GM21529 (cell line): ENCODE results near the gene CDC42EP2.

ENCODE experiments used
- ATAC-seq: cut with Tn5 transposase; IDR thresholded peaks from one replicate; pipeline ENCODE4 v1.9.1; 2021; ENCODE audit not compliant: unreplicated experiment

CDC42EP2 gene

DNA sequence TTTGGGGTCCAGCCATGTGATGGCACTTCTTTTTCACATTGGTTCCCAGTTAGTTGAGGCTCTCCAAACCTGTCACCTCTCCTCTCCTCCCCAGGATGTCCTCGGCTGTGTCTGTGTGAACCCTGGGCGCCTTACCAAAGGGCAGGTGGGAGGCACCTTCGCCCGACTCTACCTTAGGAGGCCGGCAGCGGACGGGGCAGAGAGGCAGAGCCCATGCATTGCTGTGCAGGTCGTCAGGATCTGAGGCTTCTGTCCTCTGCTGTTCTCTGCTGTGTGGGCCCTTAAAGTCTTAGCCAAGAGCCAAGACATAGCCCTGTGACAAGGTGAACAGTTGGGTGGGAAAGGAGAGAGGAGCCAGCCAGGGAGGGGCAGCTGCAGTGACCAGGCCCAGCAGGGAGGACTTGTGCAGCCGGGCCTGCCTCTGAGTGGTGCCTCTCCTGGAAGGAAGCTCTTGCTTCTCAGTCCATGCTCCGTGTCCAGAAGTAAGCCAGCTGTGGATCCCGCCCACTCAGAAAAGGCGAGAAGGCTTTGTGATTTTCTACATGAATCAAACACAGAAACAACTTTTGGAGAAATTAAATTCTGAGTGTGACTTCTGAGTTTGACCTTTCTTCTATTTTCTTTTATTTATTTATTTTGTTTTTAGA is 17.5 kb upstream of the CDC42EP2 start:
- no peak for ATAC-seq

DNA sequence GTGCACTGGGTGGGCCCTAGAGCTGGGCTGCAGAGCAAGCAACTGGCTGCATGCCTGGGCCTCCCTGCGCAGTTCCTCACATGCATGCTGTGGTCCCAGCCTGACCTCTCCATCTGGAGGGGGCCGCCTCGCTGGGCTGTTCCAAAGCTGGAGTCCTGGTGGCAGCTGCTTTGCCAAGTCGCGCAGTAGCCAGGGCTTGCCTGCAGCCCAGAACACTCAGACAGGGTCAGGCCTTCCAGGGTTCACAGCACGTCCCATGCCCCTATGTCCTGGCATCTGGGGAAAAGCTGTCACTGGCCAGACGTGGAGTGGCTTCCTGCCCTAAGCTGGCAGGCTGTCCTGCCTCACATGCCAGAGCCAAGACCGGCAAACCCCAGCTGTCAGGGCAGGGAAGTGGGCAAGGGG is 16.5 kb upstream of the CDC42EP2 start:
- no peak for ATAC-seq

DNA sequence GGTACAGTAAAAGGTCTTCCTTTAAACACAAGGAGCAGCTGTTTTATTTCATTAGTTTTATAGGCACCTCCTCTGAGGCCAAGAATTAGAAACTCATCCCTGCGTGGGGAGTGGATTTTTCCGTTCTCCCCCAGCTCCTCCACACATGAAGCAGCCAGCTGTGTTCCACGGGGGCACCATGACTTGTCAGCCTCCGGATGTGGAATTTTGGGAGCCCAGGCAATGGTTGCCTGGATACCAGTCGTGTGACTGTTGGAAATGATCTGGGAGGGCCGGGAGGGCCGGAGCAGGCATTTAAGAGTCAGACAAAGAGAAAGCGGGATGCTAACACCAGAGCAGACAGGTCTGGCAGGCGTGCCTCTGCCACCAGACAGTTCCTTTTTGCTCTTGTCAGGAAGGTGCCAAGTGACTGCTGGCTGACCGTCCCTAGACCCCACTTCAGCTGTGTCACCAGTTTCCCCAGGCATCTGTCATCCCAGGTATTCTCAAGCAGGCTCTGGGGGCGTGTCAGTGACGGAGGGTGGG is 15.9 kb upstream of the CDC42EP2 start:
- no peak for ATAC-seq

DNA sequence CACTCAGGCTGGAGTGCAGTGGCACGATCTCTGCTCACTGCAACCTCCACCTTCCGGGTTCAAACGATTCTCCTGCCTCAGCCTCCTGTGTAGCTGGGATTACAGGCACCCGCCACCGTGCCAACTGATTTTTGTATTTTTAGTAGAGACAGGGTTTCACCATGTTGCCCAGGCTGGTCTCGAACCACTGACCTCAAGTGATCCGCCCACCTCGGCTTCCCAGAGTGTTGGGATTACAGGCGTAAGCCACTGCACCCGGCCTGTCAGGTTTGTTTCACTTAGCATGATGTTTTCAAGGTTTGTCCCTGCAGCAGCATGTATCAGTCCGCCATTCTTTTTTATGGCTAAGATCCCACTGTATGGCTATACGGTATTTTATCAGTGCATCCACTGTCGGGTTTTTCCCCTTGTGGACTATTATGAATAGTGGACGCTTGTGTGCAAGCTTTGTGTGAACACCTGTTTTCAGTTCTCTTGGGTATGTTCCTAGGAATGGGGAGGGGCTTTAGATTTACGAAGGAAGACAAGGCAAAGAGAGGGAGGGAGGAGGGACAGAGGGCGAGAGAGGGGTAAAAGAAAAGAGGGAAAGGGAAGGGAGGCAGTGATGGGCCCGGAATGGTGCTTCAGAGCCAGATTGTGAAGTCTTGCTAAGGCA is 13.9 kb upstream of the CDC42EP2 start:
- no peak for ATAC-seq

DNA sequence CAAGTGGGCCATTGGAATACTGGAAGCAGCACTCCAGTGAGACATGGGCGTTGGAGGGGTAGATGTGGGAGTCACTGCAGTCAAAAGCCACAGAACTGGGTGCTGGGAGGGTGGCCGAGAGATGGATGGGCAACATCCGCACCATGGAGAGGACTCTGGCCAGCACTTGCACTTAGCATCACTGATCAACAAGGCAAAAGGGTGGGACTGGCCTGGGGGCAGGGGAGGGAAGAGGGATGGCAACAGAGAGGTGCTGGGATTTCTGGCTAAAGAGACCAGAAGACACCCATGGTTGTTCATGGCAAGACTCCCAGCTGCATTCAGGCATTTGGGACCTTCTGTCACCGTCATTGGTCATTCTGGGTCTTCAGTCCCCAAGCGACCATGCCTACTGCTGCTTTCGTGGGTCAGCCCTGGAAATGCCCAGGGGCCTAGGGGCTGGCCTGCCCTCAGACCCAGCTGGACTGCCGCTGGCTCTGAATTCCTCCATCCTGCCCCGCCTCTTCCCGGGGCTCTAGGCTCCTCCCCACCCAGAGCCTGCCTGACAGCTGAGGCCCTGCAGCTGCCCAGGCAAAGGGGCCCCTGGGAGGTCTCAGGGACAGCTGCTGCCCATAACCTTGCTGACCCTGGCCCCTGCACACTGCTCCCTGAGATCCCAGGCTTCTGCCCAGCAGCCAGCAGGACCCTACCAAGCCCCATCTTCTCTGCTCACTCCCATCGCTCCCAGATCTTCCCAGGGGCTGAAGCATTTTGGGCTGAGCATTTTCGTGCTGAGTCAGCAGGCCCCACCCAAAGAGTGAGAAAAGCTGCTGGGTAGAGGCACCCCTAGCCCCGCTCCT is 13.0 kb upstream of the CDC42EP2 start:
- no peak for ATAC-seq

DNA sequence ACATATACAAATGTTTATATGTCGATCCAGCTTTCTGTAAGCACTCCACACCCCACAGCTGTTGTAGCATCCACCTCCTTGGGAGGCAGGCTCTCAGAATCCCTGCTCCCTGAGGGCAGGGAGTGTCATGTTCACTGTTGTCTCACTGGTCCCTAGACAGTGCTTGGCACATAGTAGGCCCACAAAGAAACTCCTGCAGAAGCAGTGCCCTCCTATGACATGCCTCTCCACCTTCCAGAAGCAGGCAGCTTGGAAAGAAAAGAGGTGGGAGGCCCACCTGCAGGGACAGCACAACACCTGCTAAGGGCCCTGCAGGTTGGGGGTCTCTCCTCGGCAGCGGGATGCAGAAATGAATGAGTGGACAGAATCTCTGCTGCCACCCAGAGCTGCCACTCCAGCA is 11.1 kb upstream of the CDC42EP2 start:
- no peak for ATAC-seq

DNA sequence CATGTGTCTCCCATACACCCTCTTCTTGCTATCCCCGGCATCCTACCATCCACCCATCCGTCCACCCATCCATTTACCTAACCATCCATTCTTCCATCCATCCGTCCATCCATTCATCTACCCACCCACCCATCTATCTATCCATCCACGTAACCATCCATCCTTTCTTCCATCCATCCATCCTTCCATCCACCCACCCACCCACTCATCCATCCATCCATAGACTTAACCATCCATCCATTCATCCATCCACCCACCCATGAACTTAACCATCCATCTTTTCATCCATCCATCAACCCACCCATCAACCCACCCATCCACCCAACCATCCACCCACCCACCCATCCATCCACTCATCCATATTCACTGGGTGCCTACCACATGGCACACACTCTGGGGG is 10.6 kb upstream of the CDC42EP2 start:
- ATAC-seq = no peak

DNA sequence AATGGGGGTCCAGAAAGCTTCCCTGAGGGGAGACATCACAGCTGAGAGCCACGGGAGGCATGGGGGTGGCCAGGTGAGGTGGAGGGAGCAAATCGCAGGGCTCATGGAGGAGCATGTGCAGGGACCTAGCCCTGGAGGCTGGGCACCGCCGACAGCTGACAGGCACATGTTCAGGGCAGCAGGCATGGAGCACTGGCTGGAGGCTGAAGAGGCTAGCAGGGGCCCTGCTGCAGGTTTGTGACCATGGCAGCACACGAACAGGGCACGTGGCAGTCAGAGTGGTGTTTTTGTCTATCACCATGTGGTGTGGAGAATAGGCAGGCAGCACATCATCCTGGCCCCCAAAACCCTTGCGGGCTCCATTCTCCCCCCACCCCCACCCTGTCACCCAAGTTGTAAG is 10.1 kb upstream of the CDC42EP2 start:
- no peak for ATAC-seq

DNA sequence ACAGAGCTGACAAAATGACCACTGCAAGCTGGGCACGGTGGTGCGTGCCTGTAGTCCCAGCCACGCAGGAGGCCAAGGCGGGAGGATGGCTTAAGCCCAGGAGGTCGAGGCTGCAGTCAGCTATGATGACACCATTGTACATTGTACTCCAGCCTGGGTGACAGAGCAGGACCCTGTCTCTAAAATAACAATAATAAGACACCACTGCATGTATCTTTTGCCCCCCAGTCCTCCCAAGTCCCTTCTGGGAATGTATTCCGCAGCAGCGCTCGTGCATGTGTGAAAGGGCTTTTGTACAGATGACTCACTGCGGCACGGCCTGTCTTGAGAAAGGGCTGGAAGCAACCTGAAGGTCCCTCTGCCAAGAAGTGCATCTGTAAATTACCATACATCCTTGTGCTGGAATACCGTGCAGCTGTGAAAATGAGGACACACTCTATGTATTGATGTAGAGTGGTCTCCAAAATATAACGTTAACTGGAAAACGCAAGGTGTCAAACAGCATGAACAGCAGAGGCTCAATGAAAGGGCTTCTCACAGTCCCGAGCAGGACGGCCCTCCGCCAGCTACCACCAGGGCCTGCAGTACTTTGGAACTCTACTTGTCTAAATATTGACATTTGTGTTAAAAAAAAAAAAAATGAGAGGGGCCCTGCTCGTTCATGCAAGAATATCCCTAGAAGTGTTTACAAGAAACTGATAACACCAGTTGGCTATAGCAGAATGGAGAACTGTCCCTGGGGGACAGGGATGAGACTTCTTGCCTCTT is 9.0 kb upstream of the CDC42EP2 start:
- ATAC-seq = no peak

DNA sequence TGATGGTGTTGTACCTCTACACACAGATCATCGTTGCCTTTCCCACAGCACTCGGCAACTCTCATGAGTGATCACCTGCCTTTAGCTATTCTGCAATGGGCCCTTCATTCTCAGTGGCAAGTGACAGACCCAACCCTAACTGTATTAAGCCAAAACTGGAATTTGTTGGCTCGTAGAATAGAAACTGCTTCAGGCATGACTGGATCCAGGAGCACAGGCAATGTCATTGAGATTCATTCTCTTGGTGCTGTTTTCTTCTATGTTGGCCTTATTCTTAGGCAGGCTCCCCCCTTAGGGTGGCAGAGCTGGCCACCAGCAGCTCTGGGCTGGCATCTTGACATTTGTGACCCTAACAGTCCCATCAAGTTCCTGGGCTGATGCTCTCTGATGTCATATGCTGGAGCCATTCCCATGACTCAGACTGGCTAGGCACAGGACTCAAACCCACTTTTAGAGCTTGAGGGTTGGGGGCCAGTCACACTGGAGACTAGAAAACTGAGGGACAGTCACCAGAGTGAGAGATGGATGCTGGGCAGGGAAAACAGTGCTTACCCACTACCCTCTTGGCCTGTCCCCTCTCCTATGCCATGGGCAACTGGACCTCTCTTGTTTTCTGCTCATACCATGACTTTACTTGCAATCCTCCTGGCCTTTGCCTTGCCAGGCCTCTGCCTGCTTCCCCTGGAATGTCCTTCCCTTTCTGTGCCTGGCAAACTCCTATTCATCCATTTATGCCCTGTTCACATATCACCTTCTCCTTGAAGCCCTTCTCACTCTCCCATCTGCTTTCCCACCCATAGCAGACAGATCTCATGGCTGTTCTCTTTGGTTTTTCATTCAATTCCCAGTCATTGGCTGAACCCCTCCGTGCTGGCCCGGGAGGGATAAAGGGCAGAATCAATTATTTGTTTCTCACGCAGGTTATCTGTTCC is 7.1 kb upstream of the CDC42EP2 start:
- no peak for ATAC-seq

DNA sequence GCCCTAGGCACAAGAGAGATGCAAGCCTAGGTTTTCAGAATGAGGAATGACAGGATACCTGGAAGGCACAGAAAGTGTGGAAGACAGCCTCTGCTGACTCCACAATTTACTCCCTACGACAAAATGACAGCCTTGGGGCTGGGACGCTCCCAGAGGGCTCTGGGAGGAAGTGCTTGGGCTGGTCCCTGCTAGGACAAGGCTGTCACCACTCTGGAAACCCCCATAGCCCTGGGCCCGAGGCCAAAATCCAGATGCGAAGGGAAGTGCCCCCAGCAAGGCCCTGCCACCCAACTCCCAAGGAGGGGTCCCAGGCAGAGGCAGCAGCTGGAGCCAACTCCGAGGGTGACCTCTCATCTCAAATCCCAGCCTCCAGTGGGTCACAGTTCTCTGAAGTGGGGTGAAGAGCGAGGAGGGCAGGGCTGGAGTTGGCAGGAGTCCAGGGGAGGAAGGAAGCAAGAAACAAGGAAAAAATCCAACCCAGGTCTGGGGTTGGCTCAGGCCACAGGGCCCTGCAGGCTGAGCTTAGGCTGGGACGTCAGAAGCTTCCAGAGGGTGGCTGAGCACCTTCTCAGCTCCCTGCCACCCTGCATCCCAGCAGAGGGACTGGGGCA is 6.3 kb upstream of the CDC42EP2 start:
- ATAC-seq = no peak

DNA sequence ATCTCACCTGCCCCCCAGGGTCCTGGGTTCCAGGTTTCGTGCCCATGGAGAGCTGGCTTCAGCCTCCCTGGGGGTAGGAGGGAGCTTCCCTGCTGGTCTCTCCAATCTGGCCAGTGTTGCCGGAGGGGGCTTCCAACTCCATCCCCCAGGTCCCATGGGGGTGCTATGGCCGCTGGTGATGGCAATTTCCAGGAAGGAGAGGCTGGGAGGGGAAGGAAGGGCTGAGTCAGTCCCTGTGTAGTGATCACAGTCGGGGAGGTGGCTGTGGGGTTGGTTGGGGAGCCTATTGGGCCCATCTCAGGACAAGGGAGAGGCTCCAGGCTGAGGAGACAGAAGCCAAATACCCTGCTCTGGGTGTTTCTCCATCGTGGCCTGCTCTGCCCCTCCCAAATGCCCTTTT is 5.7 kb upstream of the CDC42EP2 start:
- ATAC-seq = no peak

DNA sequence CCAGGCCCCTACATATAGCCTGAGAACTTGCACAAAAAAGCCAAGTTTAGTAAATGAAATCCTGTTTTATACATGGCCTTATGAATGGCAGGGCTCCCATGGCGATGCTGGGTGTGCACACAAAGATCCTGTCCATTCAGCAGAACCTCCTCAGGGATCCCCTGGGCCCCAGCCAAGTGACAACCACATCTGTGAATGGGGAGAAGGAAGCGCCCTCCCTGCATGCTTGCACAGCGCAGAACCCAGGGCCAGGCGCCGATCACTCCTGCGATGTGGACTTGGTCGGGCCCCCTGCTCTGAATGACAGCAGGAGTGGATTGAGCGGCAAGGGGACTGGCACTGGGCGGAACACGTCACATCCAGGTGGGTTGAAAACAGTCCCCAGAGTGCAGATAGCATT is 4.5 kb upstream of the CDC42EP2 start:
- no peak for ATAC-seq

DNA sequence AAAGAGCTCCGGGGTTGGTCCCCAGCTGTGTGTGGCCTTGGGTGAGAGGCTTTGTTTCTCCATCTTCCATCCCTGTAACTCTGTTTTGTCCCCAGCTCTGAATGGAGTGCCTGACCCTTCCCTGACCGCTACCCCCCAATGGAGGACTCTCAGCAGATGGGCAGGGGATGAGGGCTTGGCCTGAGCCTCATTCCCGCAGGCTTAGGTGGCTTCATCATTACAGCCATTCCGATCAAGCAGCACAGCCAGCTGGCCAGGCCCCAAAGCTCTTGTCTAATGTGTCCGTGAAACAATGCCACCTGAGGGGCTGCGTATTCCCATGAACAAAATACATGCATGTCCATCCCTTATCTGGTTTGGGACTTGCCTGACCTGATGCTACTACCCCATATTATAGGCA is 3.9 kb upstream of the CDC42EP2 start:
- no peak for ATAC-seq

DNA sequence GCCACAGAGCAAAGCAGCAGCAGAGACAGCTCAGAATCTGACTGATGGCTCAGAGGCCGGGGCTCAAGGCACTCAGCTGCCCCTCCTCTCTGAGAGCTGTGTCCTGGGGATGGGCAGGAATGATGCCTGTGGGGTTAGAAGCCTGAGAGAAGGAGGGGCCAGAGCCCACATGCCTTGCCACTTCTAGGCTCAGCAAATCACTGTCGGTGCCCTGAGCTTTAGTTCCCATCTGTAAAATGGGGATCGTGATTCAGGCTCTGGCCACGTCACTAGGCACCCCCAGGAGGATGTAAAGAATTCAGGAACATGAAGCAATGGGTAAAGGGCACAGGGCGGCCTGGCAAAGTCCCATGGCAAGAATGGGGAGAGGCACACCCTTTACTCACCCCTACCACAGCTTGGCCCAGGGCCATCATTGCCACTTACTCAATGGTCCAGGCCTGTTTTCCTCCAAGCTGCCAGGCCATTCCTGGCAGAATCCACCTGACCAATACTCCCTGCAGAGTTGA is 3.4 kb upstream of the CDC42EP2 start:
- no peak for ATAC-seq

DNA sequence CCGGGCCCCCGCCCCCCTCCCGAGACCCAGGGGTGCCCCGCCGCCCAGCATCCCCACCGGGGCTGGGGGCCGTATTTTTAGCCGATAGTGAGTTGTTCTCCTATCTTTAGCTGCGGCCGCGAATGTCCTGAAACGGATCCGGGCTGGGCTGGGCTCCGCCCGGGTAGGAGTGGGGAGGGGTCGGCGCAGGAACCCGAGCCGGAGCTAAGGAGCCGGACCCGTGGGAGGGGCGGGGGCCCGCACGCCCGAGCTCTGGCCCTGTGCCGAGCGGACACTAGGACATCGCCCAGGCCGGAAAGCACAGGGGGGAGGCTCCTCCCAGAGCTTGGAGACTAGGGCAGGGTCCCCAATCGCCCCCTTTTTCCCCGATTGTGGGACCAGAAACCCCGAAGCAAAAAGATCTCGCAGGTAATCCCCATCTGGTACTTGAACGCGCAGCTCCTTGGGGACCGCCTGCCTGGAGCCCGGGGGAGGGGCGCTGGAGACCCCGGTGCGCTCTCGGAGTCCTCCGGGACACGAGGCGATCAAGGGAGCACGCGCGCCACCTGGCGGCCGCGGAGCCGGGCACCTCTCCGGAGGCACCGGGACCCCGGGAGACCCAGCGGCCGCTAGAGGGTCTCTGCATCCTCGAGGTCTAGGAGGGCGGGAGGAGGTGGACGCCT is 669 bp downstream of the CDC42EP2 start:
- no peak for ATAC-seq

DNA sequence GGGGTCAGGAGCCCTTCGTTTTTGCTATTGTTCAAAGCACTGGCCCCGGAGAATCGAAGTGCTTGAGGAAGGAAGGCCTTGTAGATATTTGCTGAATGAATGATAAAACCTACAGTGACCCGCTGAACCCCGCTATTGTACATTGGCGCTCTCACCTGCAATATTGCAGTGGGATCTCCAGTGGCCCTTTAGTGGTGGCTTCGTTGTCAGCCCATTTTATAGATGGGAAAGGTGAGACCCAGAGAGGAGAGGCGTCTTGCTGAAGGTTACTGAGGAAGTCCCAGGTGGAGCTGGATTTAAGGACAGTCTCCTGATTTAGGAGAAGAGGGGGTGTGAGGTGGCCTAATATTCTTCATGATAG is 1.2 kb downstream of the CDC42EP2 start:
- no peak for ATAC-seq

DNA sequence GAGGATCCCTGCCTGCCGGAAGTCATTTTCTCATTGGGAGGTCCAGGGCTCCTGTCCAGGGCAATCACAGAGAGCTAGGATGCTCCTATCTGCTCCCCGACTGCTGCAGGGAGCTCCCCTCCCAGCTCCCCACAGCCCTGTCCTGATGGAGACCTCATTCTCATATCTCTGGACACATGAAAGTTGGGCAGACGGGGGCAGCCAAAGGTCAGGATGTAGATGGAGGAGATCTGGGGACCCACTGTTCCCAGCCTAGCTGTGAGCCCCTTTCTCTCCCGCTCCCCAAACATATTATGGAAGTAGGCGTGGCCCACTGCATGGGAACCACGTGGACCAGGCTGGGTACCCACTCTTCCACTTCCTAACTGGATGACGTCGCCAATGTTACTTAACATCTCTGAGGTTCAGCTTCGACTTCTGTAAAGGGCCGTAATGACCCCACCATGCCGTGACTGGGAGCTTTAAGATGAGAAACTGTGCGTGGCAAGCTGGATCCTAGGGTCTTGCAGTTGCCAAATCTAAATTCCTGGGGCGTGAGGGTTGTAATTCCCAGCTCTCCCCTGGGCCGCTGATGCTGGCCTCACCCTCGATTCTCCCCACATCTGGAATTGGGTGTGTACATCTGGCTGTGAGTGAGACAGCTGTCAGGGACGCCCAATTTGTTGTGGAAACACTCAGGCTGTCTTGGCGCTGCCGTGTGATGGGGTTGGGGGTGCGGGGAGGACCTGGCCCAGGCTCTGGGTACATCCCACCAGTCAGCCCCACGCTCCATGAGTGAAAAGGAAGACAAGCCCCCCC is 1.8 kb downstream of the CDC42EP2 start:
- no peak for ATAC-seq
